ENCODE measurements around the gene NR6A1.

Gene NR6A1

GRCh38 chr9:124771021-124771866 lies at the start of gene NR6A1:
Gene NR6A1 (minus strand): TSS chr9:124771311.
- peak; percentile 77 to 98 (median 93) for DNase-seq

DNA sequence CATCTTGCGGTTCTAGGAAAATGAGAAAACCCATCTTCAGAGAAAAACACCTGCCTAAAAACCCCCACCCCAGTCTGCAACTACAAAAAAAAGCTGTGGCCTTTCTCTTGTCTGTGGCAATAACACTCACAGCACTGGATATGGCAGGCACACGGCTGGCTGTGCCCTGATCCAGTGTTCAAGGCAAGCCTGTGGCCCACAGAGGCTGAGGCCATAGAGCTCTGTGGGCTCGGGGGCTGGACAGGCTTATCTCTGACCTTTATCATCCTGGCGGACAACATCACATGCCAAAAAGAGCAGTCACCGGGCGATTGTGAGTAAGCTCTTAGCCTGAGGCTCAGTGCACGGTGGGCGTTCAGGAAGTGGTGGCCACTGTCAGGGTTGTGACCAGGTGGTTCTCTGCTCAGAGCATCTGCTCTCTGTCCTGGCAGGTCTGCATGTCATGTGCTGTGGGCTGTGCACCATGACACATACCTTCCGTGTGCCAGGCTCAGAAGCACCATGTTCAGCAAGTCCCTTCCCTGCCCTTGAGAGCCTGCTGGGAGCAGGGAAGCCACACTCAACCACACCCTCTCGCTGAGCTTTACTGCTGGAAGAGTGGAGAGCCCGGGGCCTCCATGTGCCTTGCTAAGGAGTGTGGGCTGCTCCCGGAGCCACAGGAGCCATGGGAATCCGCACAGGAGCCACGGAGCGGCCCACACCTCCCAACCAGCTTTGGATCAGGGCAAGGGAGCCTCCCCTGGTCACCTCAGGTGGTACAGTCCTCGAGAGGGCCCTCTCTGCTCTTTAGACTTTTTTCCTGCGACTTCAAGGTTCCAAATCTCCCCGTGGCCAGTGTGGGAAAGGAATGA lies 47.5 kb upstream of the NR6A1 start:
- no peak for DNase-seq

- DNase-seq: no peak
Measured at GRCh38 chr9:124815601-124816000, 44.5 kb upstream of the NR6A1 start.

- DNase-seq: no peak
Measured at GRCh38 chr9:124814164-124814535, 43.0 kb upstream of the NR6A1 start.

DNA sequence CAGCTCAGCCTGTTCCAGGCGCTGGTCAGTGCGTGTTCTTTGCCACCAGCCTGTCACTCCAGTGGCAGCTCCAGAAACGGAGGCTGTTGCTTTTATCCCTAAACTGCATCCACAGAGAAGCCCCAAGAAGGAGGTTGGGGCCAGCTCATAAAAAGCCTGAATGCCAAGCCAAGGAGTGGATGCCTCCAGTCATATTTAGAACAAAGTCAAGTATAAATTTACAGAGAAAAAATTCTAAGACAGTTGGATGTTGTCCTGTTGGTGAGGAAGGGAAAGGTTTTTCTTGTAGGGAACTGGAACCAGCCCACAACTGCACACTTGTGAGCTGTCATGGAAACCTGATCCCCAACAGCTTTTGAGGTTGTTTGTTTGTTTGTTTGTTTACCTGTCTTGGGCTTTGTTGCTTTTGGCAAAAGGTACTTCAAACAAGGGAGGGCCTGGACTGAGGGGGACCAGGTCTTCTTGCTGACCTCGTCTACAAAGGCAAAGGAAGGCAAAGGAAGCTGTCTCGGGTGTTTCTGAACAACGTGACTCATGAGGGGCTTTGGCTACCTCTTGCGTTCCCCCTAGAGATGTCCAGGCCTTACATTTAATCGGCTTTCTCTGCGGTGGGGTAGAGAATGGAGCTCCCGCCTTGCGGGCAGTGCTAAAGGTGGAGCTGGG lies 42.5 kb upstream of the NR6A1 start:
- no peak for DNase-seq

DNA sequence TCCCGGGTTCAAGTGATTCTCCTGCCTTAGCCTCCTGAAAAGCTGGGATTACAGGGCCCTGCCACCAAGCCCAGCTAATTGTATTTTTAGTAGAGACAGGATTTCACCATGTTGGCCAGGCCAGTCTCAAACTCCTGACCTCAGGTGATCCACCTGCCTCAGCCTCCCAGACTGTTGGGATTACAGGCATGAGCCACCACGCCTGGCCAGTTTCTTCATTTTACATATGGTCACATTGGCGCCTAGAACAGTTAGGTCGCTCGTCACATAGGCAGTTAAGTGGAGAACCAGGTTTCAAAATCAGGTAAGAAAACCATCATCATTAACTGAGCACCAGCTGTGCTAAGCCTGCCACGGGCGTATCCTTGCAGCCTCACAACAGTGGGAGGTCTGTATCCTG lies 41.9 kb upstream of the NR6A1 start:
- DNase-seq: no peak

DNA sequence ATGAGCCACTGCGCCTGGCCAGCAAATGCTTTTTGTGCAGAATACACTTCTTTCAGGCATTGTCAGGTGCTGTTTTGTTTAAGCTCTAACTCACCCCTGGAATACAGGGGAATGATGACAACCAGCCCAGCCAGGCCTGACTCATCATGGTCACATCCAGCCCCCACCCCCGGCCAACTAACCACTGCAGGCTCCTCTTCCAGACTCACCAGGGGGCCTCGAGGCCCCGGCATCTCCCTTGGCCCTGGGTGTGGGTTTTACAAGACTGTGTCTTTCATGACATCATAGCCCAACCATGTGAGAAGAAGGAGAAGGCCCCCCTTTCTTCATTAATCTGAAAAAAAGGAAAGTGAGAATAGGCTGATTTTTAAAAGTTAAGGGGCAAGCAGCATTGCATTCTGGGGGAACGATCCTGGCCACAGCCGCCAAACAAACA lies 41.3 kb upstream of the NR6A1 start:
- DNase-seq: no peak

GRCh38 chr9:124810663-124811355 lies 39.7 kb upstream of the NR6A1 start:
- DNase-seq: no peak

DNA sequence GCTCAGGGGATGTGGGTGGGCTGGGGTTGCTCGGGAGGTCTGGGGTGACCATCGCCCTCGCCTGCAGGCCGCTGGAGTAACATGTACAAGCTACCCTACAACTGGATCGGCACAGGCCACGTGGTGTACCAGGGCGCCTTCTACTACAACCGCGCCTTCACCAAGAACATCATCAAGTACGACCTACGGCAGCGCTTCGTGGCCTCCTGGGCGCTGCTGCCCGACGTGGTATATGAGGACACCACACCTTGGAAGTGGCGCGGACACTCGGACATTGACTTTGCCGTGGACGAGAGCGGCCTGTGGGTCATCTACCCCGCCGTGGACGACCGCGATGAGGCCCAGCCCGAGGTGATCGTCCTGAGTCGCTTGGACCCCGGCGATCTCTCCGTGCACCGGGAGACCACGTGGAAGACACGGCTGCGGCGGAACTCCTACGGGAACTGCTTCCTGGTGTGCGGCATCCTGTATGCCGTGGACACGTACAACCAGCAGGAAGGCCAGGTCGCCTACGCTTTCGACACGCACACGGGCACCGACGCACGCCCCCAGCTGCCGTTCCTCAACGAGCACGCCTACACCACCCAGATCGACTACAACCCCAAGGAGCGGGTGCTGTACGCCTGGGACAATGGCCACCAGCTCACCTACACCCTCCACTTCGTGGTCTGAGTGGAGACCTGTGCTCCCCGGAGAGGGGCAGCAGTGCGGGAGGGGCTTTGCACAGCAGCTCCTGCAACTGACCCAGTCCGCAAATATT lies 38.8 kb upstream of the NR6A1 start:
- no peak for DNase-seq

DNA sequence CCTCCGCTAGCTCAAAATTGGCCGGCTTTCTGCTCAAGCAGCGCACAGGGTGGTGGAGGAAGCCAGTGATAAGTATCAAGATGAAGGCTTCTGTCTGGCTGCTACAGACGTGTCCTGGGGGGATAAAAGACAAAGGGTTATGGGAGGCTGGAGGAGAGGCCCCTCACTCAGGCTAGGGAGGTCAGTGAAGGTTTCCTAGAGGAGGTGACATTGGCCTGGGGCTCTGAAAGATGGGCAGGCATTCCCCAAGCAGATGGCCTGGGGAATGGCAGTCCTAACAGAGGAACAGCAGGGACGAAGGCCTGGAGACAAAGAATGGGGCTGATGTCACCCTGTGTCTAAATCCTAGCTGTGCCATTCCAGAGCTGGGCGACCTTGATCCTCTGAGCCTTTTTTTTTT lies 38.1 kb upstream of the NR6A1 start:
- DNase-seq: no peak

DNA sequence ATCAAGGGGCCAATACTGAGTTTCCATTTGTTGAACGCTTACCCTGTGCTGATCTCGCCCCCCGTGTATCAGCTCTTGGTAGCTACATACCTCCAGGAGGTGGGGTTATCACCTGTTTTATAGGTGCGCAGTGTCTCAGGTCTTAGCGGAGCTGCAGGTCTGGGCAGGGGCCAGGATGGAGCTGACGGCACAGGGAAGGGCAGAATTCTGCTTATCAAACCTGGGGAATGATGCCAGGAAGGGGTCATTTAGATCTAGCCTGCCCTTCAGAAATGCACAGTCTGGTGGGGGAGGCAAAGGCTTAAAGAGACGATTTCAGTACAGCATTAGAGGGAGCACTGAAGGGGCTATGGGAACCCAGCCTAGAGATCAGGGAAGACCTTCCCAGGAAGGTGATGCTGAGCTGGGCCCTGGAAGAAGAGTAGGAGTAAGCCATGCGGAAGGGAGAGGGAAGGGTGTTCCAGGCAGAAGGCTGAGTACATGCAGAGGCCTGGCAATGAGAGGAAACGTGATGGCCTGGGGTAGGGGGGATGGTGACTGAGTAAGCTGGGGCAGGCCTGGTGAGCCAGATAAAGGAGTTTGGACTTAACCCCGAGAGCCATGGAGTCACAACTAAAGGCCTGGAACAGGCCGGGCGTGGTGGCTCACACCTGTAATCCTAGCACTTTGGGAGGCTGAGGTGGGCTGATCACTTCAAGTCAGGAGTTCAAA lies 37.3 kb upstream of the NR6A1 start:
- no peak for DNase-seq

DNA sequence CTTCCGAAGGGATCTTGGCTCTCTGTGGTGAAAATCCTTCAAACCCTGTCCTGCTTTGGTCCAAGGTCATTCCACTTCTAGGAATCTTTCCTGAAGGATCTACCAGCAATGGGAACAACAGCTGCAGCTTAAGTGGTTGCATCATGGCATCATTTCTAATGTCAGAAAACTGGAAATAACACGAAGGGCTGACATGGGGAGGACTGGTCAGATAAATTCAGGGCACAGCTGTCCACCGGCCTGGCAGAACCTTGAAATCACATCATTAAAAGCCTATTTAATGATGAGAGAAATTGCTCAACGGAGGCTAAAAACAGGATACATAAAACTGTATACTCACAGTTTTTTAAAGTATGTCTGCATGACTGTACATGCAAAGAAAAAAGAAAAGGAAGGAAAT lies 34.1 kb upstream of the NR6A1 start:
- DNase-seq: no peak

DNA sequence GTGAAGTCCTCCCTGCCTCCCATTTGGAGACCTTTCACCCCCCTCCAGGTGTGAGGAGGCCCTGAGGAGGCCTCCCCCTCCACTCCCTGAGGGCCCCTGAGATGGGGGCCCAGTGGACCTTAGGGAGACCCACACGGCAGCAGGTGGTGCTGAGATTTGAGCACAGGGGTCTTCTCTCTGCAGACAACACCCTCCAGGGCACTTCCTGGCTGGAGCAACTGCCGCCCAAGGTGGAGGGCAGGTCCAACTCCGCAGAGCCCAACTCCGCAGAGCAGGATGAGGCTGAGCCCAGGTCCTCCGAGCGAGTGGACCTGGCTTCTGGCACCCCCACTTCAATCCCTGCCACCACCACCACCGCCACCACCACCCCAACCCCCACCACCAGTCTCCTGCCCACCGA lies 32.8 kb upstream of the NR6A1 start:
- DNase-seq: no peak

GRCh38 chr9:124802426-124802825 lies 31.3 kb upstream of the NR6A1 start:
- peak in 3 of 58 donors; percentile 4 to 19 (median 11) for DNase-seq

- no peak for DNase-seq
Measured at GRCh38 chr9:124801356-124801755, 30.2 kb upstream of the NR6A1 start.

DNA sequence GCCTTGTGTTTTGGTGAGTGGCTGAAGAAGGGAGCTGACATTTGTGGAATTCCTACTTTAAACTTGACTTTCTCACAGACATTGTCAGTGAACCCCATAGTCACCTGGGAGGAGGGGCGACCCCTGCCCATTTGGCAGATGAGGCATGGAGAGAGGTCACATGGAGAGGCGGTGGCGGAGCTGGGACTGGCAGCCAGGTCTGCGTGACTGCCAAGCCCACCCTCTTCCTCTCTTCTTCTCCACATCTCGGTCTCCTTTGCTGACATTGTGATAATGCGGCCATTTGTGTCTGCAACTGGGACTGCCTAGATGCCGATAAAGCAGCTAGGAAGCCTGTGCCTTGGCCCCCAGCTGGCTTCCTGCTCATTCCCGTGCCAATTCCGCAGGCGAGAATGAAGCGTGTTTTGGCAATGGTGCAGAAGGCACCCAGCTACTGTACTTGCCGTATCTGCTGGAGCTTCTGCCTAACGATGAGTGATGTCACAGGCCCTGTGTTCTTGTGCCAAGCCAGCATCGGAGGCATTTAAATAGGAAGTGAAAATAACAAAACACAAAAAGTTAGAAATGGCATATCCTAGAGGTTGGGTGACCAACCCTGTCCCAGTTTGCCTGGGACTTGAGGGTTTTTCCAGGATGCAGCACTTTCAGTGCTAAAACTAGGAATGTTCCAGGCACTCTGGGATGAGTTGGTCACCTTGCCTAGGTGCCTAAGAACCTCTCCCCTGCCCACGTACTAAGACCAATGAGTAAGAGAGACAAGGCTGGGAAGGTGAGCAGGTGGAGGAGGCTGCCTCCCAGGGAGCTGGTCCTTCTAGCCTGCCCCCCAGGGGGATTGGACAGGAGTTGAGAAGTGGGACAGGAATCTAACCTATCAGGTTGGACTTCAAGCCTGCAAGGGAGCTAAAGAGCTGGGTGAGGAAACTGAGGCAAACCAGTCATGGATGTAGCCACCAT lies 29.5 kb upstream of the NR6A1 start:
- peak in 30 of 58 donors; percentile 6 to 67 (median 27) for DNase-seq

DNA sequence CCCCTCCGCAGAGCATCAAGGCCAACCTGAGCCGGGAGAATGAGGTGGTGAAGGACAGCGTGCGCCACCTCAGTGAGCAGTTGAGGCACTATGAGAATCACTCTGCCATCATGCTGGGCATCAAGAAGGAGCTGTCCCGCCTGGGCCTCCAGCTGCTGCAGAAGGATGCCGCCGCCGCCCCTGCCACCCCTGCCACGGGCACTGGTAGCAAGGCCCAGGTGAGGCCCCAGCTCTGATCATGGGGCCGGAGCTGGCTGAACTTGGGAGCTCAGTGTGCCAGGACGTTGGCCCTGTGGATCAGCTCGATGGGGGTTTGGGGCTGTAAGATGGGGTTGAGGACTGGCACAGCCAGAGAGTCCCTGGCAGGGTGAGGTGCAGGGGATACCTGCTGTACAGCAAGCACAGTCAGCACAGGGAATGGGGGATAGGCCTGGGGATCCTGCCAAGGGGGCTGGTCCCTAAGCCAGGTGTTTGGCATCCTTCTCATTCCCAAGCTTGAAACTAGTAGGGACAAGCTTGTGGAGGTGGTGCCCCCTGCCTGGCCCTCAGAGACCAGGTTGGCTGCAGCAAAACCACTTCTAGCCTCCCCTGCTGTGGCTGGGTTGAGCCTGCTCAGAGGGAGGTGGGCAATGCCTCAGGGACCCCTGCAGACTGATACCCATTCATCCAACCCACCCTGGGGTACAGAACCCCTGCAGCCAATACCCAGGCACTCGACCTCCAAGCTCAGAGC lies 28.3 kb upstream of the NR6A1 start:
- no peak for DNase-seq

All from anterior cingulate cortex (tissue), 58 donors.